Liver (tissue), 3 donors: ENCODE measurements around the gene PARM1.

Experiments used
- ATF3 ChIP-seq: IDR thresholded peaks from 2 replicates; pipeline ENCODE4 v1.6.1; 2016; ENCODE audit warnings: antibody characterized with exemption
- EGR1 ChIP-seq, 2 donors: IDR thresholded peaks; 2 replicates each; pipeline ENCODE4 v1.6.1; 2016 to 2018; ENCODE audit warnings: antibody characterized with exemption in 2 of 2, low read depth in 2 of 2
- FOXA1 ChIP-seq: IDR thresholded peaks from 2 replicates; pipeline ENCODE4 v1.6.1; 2016; ENCODE audit warnings: antibody characterized with exemption
- GABPA ChIP-seq, 2 donors: IDR thresholded peaks in 1 of 2; conservative IDR thresholded peaks in 1 of 2; 2 replicates each; pipeline ENCODE4 v1.6.1; 2016; ENCODE audit warnings: antibody characterized with exemption in 2 of 2, mild to moderate bottlenecking in 1 of 2, moderate library complexity in 1 of 2
- JUND ChIP-seq, 2 donors: IDR thresholded peaks; 2 replicates each; pipeline ENCODE4 v1.6.1; 2016; ENCODE audit warnings: antibody characterized with exemption in 2 of 2
- RAD21 ChIP-seq, 2 donors: IDR thresholded peaks; 2 replicates each; pipeline ENCODE4 v1.6.1; 2016; ENCODE audit warnings: antibody characterized with exemption in 2 of 2, mild to moderate bottlenecking in 2 of 2
- RXRA ChIP-seq, 2 donors: IDR thresholded peaks; 2 replicates each; pipeline ENCODE4 v1.6.1; 2017 to 2018; ENCODE audit warnings: antibody characterized with exemption in 2 of 2, mild to moderate bottlenecking in 1 of 2
- TAF1 ChIP-seq: conservative IDR thresholded peaks from 2 replicates; pipeline ENCODE4 v1.6.1; 2016; ENCODE audit warnings: antibody characterized with exemption, mild to moderate bottlenecking
- YY1 ChIP-seq: IDR thresholded peaks from 2 replicates; pipeline ENCODE4 v1.6.1; 2016; ENCODE audit warnings: antibody characterized with exemption, mild to moderate bottlenecking
- ZBTB33 ChIP-seq: IDR thresholded peaks from 2 replicates; pipeline ENCODE4 v1.6.1; 2016; ENCODE audit warnings: antibody characterized with exemption
- TF ChIP-seq, protein P1 (sequence below): fragments of 150-350 bp; IDR thresholded peaks from 2 replicates; pipeline ENCODE4 v1.5.1; 2017; ENCODE audit warnings: improper control_type of control experiment, low read depth, low read length; ENCODE audit not compliant: missing input control
- TF ChIP-seq, protein P2 (sequence below): IDR thresholded peaks from 2 replicates; pipeline ENCODE4 v1.6.1; 2016; ENCODE audit warnings: antibody characterized with exemption, mild to moderate bottlenecking
- TF ChIP-seq, protein P3 (sequence below): IDR thresholded peaks from 2 replicates; pipeline ENCODE4 v1.6.1; 2016; ENCODE audit warnings: antibody characterized with exemption
- donor health status: healthy.
- donor health status: healthy.

DNA sequence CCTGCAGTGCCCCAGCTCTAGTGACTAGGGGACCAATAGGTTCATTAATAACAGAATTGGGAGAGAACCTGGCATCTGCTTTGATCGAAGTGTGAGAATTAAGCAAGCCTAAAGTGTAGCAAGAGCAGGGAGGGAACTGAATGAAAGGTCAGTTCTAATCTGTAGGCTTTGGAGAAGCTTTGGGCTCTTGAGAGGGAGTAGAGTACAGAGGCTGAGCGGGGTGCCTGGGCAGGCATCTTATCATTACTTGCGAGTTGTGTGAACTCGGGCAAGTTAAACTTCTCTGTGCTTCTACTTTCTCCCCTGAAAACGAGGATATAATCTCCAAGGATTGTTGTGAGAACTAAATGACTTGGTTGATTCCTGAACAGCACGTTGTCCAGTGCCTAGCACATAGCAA is 906 bp upstream of the PARM1 start:
- TF ChIP-seq, protein P1, sequence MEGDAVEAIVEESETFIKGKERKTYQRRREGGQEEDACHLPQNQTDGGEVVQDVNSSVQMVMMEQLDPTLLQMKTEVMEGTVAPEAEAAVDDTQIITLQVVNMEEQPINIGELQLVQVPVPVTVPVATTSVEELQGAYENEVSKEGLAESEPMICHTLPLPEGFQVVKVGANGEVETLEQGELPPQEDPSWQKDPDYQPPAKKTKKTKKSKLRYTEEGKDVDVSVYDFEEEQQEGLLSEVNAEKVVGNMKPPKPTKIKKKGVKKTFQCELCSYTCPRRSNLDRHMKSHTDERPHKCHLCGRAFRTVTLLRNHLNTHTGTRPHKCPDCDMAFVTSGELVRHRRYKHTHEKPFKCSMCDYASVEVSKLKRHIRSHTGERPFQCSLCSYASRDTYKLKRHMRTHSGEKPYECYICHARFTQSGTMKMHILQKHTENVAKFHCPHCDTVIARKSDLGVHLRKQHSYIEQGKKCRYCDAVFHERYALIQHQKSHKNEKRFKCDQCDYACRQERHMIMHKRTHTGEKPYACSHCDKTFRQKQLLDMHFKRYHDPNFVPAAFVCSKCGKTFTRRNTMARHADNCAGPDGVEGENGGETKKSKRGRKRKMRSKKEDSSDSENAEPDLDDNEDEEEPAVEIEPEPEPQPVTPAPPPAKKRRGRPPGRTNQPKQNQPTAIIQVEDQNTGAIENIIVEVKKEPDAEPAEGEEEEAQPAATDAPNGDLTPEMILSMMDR = no peak
- TF ChIP-seq ATF3 = no peak
- TF ChIP-seq, protein P2, sequence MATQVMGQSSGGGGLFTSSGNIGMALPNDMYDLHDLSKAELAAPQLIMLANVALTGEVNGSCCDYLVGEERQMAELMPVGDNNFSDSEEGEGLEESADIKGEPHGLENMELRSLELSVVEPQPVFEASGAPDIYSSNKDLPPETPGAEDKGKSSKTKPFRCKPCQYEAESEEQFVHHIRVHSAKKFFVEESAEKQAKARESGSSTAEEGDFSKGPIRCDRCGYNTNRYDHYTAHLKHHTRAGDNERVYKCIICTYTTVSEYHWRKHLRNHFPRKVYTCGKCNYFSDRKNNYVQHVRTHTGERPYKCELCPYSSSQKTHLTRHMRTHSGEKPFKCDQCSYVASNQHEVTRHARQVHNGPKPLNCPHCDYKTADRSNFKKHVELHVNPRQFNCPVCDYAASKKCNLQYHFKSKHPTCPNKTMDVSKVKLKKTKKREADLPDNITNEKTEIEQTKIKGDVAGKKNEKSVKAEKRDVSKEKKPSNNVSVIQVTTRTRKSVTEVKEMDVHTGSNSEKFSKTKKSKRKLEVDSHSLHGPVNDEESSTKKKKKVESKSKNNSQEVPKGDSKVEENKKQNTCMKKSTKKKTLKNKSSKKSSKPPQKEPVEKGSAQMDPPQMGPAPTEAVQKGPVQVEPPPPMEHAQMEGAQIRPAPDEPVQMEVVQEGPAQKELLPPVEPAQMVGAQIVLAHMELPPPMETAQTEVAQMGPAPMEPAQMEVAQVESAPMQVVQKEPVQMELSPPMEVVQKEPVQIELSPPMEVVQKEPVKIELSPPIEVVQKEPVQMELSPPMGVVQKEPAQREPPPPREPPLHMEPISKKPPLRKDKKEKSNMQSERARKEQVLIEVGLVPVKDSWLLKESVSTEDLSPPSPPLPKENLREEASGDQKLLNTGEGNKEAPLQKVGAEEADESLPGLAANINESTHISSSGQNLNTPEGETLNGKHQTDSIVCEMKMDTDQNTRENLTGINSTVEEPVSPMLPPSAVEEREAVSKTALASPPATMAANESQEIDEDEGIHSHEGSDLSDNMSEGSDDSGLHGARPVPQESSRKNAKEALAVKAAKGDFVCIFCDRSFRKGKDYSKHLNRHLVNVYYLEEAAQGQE = no peak
- TF ChIP-seq GABPA (IDR thresholded peaks at IDR 0.05 in 1 of 2, conservative IDR thresholded peaks at IDR 0.05 in 1 of 2) = no peak
- TF ChIP-seq TAF1 = no peak
- TF ChIP-seq JUND (IDR thresholded peaks at IDR 0.05) = no peak
- TF ChIP-seq YY1 = no peak
- TF ChIP-seq, protein P3, sequence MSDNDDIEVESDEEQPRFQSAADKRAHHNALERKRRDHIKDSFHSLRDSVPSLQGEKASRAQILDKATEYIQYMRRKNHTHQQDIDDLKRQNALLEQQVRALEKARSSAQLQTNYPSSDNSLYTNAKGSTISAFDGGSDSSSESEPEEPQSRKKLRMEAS = no peak
- TF ChIP-seq FOXA1 = no peak
- TF ChIP-seq EGR1 (IDR thresholded peaks at IDR 0.05; ENCODE audit: low read depth in 2 of 2) = no peak
- no peak for TF ChIP-seq ZBTB33
- TF ChIP-seq RXRA (IDR thresholded peaks at IDR 0.05) = no peak
- no peak for TF ChIP-seq RAD21 (IDR thresholded peaks at IDR 0.05)
